H1 (cell line): ENCODE data around the gene PRTG. TPM values are rescaled to one million over a fixed set of nuclear protein-coding genes. Genes with fewer than 3 reads are reported as not detected.
A peak's percentile ranks its signal among the peaks of the same experiment; 100 is the strongest.

ENCODE experiments used
- CTCF ChIA-PET: fragments of 300-600 bp; sonication (Branson Sonifier 250); formaldehyde crosslinking; loops from one replicate; lab custom pipeline; 2021; ENCODE audit not compliant: partially characterized antibody; lab: Charles Lee
- POLR2A ChIA-PET: fragments of 300-600 bp; sonication (Branson Sonifier 250); formaldehyde crosslinking; loops from one replicate; lab custom pipeline; 2021; ENCODE audit warnings: inconsistent platforms; ENCODE audit not compliant: partially characterized antibody; lab: Charles Lee
- DNase-seq, 2 experiments: peaks; one replicate each; pipeline versions ENCODE4 v3.0.0 to v3.0.0-alpha.2; 2010 to 2022; ENCODE audit warnings: low spot score in 2 of 2, low read depth in 1 of 2, mixed read lengths in 1 of 2
- FAIRE-seq: peaks from 2 replicates; lab custom pipeline; 2011; peaks lifted over from hg19 to GRCh38; lab: Jason Lieb, UNC
- H2AFZ ChIP-seq: 2 replicates; pipeline ENCODE4 v1.8.1; 2012; ENCODE audit warnings: low read length, inconsistent platforms
- H2AK5ac ChIP-seq: 2 replicates; pipeline ENCODE4 v1.6.1; 2013; ENCODE audit warnings: low read depth, low read length
- H2BK120ac ChIP-seq: replicated peaks from 2 replicates; pipeline ENCODE3; 2013; ENCODE audit warnings: low read depth, low read length, inconsistent platforms
- H2BK12ac ChIP-seq: 2 replicates; pipeline ENCODE4 v1.6.1; 2013; ENCODE audit warnings: low read depth, low read length
- H2BK15ac ChIP-seq: 2 replicates; pipeline ENCODE4 v1.6.1; 2013; ENCODE audit warnings: low read length
- H2BK20ac ChIP-seq: 2 replicates; pipeline ENCODE4 v1.6.1; 2013; ENCODE audit warnings: low read length
- H2BK5ac ChIP-seq: 2 replicates; pipeline ENCODE4 v1.6.1; 2013; ENCODE audit warnings: low read depth, low read length
- H3K14ac ChIP-seq: 2 replicates; pipeline ENCODE4 v1.6.1; 2013; ENCODE audit warnings: inconsistent platforms; ENCODE audit not compliant: insufficient read length
- H3K18ac ChIP-seq: 2 replicates; pipeline ENCODE4 v1.6.1; 2013; ENCODE audit warnings: low read length; ENCODE audit errors: extremely low read depth
- H3K23ac ChIP-seq: 2 replicates; pipeline ENCODE4 v1.6.1; 2013; ENCODE audit warnings: inconsistent platforms; ENCODE audit not compliant: insufficient read length
- H3K23me2 ChIP-seq: 2 replicates; pipeline ENCODE4 v1.6.1; 2013; ENCODE audit warnings: low read depth, low read length
- H3K27ac ChIP-seq: 2 replicates; pipeline ENCODE4 v1.6.1; 2011; ENCODE audit warnings: low read depth, low read length, inconsistent platforms
- H3K27me3 ChIP-seq, 4 experiments: replicated peaks in 1 of 4; 1 replicate in 1 of 4; 2 replicates in 3 of 4; pipeline versions ENCODE4 v1.6.1 to v1.8.1; 2011 to 2013; ENCODE audit warnings: low read length in 3 of 4, mild to moderate bottlenecking in 3 of 4, inconsistent platforms in 2 of 4, mixed read lengths in 2 of 4, moderate library complexity in 1 of 4; ENCODE audit not compliant: control insufficient read depth in 3 of 4, insufficient read depth in 3 of 4; ENCODE audit errors: extremely low read depth in 1 of 4
- H3K36me3 ChIP-seq, 4 experiments: 2 replicates each; pipeline versions ENCODE4 v1.6.1 to v1.8.1; 2011 to 2013; ENCODE audit warnings: mild to moderate bottlenecking in 4 of 4, low read length in 3 of 4, moderate library complexity in 2 of 4, control low read depth in 1 of 4, inconsistent platforms in 1 of 4; ENCODE audit not compliant: insufficient read depth in 4 of 4, control insufficient read depth in 2 of 4
- H3K4ac ChIP-seq: replicated peaks from 2 replicates; pipeline ENCODE3; 2013; ENCODE audit warnings: low read length, low read depth, mixed read lengths, inconsistent platforms; ENCODE audit not compliant: insufficient read length
- H3K4me1 ChIP-seq, 4 experiments: replicated peaks in 1 of 4; 1 replicate in 1 of 4; 2 replicates in 3 of 4; pipeline versions ENCODE4 v1.6.1 to v1.8.1; 2011 to 2013; ENCODE audit warnings: low read length in 3 of 4, inconsistent platforms in 2 of 4, mixed read lengths in 1 of 4; ENCODE audit not compliant: insufficient read depth in 4 of 4, control insufficient read depth in 3 of 4
- H3K4me2 ChIP-seq, 2 experiments: 2 replicates each; pipeline versions ENCODE4 v1.6.1 to v1.8.1; 2011 to 2013; ENCODE audit warnings: low read depth in 2 of 2, low read length in 2 of 2, control low read depth in 1 of 2, inconsistent platforms in 1 of 2, mild to moderate bottlenecking in 1 of 2; ENCODE audit not compliant: insufficient read depth in 1 of 2
- H3K4me3 ChIP-seq, 4 experiments: fragments of 200-600, 300-600 bp in 1 of 4; sonication (generic), shearing (Covaris generic), sonication (Bioruptor Twin) in 1 of 4; 2 replicates each; pipeline versions ENCODE4 v1.5.1 to v1.8.1; 2011 to 2016; ENCODE audit warnings: low read length in 4 of 4, low read depth in 3 of 4, control low read depth in 2 of 4, inconsistent platforms in 2 of 4, mild to moderate bottlenecking in 2 of 4, mixed read lengths in 1 of 4, moderate library complexity in 1 of 4; ENCODE audit not compliant: insufficient read depth in 2 of 4; ENCODE audit errors: extremely low read depth in 1 of 4
- H3K56ac ChIP-seq: replicated peaks from 2 replicates; pipeline ENCODE3; 2013; ENCODE audit warnings: low read depth, mild to moderate bottlenecking, mixed read lengths, low read length, inconsistent platforms; ENCODE audit not compliant: insufficient read length
- H3K79me1 ChIP-seq: 2 replicates; pipeline ENCODE4 v1.6.1; 2013; ENCODE audit warnings: low read depth, low read length, control low read depth
- H3K79me2 ChIP-seq, 2 experiments: 2 replicates each; pipeline versions ENCODE4 v1.6.1 to v1.8.1; 2012 to 2013; ENCODE audit warnings: low read length in 2 of 2, mild to moderate bottlenecking in 2 of 2, inconsistent platforms in 1 of 2; ENCODE audit not compliant: insufficient read depth in 2 of 2, control insufficient read depth in 1 of 2
- H3K9ac ChIP-seq, 4 experiments: replicated peaks in 1 of 4; 1 replicate in 1 of 4; 2 replicates in 3 of 4; pipeline versions ENCODE4 v1.6.1 to v1.8.1; 2011 to 2013; ENCODE audit warnings: low read depth in 3 of 4, low read length in 3 of 4, control low read depth in 2 of 4, mild to moderate bottlenecking in 2 of 4, moderate library complexity in 2 of 4, inconsistent platforms in 1 of 4; ENCODE audit errors: extremely low read depth in 1 of 4
- H3K9me3 ChIP-seq, 2 experiments: 2 replicates each; pipeline versions ENCODE4 v1.6.1 to v1.8.1; 2012 to 2013; ENCODE audit warnings: mild to moderate bottlenecking in 2 of 2, moderate library complexity in 2 of 2, control low read depth in 1 of 2, inconsistent platforms in 1 of 2, low read depth in 1 of 2, low read length in 1 of 2, mixed read lengths in 1 of 2; ENCODE audit not compliant: insufficient read depth in 2 of 2
- H4K20me1 ChIP-seq, 2 experiments: replicated peaks in 1 of 2; 2 replicates each; pipeline versions ENCODE3 to v1.8.1; 2011 to 2013; ENCODE audit warnings: inconsistent platforms in 2 of 2, low read length in 2 of 2, mild to moderate bottlenecking in 1 of 2; ENCODE audit not compliant: insufficient read depth in 2 of 2, control insufficient read depth in 1 of 2
- H4K5ac ChIP-seq: 2 replicates; pipeline ENCODE4 v1.6.1; 2013; ENCODE audit warnings: low read length, low read depth, mixed read lengths, inconsistent platforms; ENCODE audit not compliant: insufficient read length
- H4K8ac ChIP-seq: 2 replicates; pipeline ENCODE4 v1.8.0; 2013; ENCODE audit warnings: mild to moderate bottlenecking, moderate library complexity, low read length, inconsistent platforms; ENCODE audit not compliant: insufficient read depth; ENCODE audit errors: extremely low read depth
- H4K91ac ChIP-seq: replicated peaks from 2 replicates; pipeline ENCODE3; 2013; ENCODE audit warnings: low read length, mixed read lengths, inconsistent platforms; ENCODE audit not compliant: insufficient read length
- BRCA1 ChIP-seq: IDR thresholded peaks from 2 replicates; pipeline ENCODE4 v1.6.1; 2012; ENCODE audit warnings: low read depth, low read length, improper control_type of control experiment
- RXRA ChIP-seq: IDR thresholded peaks from 2 replicates; pipeline ENCODE4 v1.6.1; 2011; ENCODE audit warnings: low read depth, mild to moderate bottlenecking, low read length, moderate library complexity; ENCODE audit not compliant: insufficient read depth
- SRF ChIP-seq: IDR thresholded peaks from 2 replicates; pipeline ENCODE4 v1.6.1; 2011; ENCODE audit warnings: mild to moderate bottlenecking, low read depth, low read length, moderate library complexity
- WGBS, 2 experiments: shearing (Covaris generic) in 1 of 2; methylation state at CpG; one replicate each; pipeline versions ENCODE4 v1.1.6 to v1.1.7; 2013 to 2015; ENCODE audit warnings: low lambda C conversion rate in 2 of 2, mixed read lengths in 2 of 2, inconsistent platforms in 1 of 2, low coverage in 1 of 2, missing lambda C conversion rate in 1 of 2; ENCODE audit not compliant: insufficient replicate concordance in 2 of 2, insufficient coverage in 1 of 2, insufficient read length in 1 of 2; ENCODE audit errors: extremely low coverage in 1 of 2, missing lambda C conversion rate in 1 of 2; 5-methylcytosine and 5-hydroxymethylcytosine counted together
- polyA plus RNA-seq, 7 experiments: library from polyadenylated mRNA; depleted of rRNA in 3 of 7; stranded (reverse) in 5 of 7; unstranded in 2 of 7; fragments of >200 nt in 5 of 7; fragments of 200-250 nt in 2 of 7; gene quantifications; 1 replicate in 5 of 7; 2 replicates in 1 of 7; 4 replicates in 1 of 7; pipeline versions ENCODE4 v1.2.1 to v1.2.3, GENCODE V29; 2011 to 2013; ENCODE audit warnings: missing spikeins in 2 of 7, mixed read lengths in 2 of 7
- total RNA-seq: library from RNA; stranded (reverse); fragmentation: NEBNext Ultra II Directional; extraction: Animal tissue kit (Norgen Biotek cat#: 25700); gene quantifications from 2 replicates; pipeline ENCODE4 v1.2.1, GENCODE V29; 2021

The PRTG gene
- total and polyA plus RNA-seq, 2 of the 8 experiments (the other 6 are each of a cell fraction or from before 2014, with no cell fraction given): 3.1 to 3.2 TPM

DNA sequence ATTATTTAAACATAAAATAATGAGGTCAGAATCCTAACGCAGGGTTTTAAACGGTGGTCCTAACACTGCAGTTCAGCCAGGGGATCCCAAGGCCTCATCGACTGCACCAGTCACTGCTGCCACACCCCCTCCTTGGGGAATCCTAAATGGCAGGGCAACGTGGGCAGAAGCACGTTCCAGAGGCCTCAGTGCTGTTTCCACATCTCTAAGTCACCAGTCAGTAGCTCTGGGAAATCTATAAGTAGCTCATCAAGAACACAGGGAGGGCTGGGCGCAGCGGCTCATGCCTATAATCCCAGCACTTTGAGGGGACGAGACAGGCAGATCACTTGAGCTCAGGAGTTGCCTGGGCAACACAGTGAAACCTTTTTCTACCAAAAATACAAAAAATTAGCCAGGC, 47.5 kb downstream of the PRTG start:
- CTCF ChIA-PET: interaction anchor here (0.6 to 1.3 kb wide), 3 partner anchors 93 to 124 kb away, joined by 3 to 5 read pairs (median 3); no protein-coding TSS in a partner anchor
- Histone ChIP-seq H4K5ac (no peak overlapping the region), H2AFZ (peak overlapping the region; percentile 95), H3K79me1 (no peaks in the 10 kb centered on the region), H3K23ac (no peak overlapping the region), H2BK20ac (no peak overlapping the region), H3K9me3 (no peaks in the 10 kb centered on the region), H3K27ac (no peak overlapping the region), H2AK5ac (no peak overlapping the region), H2BK12ac (peak overlapping the region; percentile 88; the same call in 1 of the 2 replicates), H2BK5ac (peak overlapping the region; percentile 37; the same call in 1 of the 2 replicates), H4K91ac (no peak overlapping the region), H3K4ac (no peak overlapping the region), H3K27me3 (no peaks in the 10 kb centered on the region), H4K8ac (no peak overlapping the region), H3K36me3 (no peaks in the 10 kb centered on the region), H3K14ac (no peak overlapping the region), H3K4me1 (peaks cover 0 to 9% (median 3%) of the 10 kb centered on the region in 4 experiments; a peak in 4 of 7 replicates), H3K56ac (no peak overlapping the region), H4K20me1 (no peaks in the 10 kb centered on the region), H3K23me2 (no peaks in the 10 kb centered on the region), H3K9ac (no peak overlapping the region), H3K4me3 (peak overlapping the region in 1 of 4 experiments; percentile 37; a peak in 1 of 8 replicates), H2BK15ac (no peak overlapping the region), H3K79me2 (no peaks in the 10 kb centered on the region), H3K4me2 (peak overlapping the region in 1 of 2 experiments; percentile 44; a peak in 2 of 4 replicates), H3K18ac (no peak overlapping the region), H2BK120ac (peak overlapping the region; percentile 29)
- POLR2A ChIA-PET: no interaction called here
- no peak for TF ChIP-seq RXRA
- no peak for TF ChIP-seq SRF
- TF ChIP-seq BRCA1: no peak
- DNase-seq: no peak
- WGBS, 2 experiments: 80% methylated on average over 8 of the region's 8 CpGs; no CpG with 5 or more reads in 1 of the 2 experiments
- no peak for FAIRE-seq
